Pancreas (tissue), 10 donors: ENCODE measurements around the gene CASS4. TPM values are rescaled to one million over a fixed set of nuclear protein-coding genes. Genes with fewer than 3 reads are reported as not detected.
"Not testable (repeated sequence)": the region's sequence is repeated elsewhere in the genome, so short reads cannot be mapped to it uniquely, and the experiment has no call there.

Source experiments
- ATAC-seq, 4 donors: fragments of 200-7000 bp; cut with Tn5 transposase; one replicate each; pipeline versions ENCODE4 v1.8.0 to v1.9.1; 2020; ENCODE audit warnings: mild to moderate bottlenecking in 4 of 4, moderate library complexity in 4 of 4
- DNase-seq, 6 donors: peaks; one replicate each; pipeline ENCODE4 v3.0.0-alpha.2; 2020
- FAIRE-seq: peaks from 2 replicates; lab custom pipeline; 2012; peaks lifted over from hg19 to GRCh38; lab: Jason Lieb, UNC
- H3K27ac ChIP-seq, 4 donors: fragments of 200-600 bp; sonication (generic); 1 replicate in 3 of 4; 2 replicates in 1 of 4; pipeline versions ENCODE4 v1.5.0 to v1.8.0; 2020
- H3K27me3 ChIP-seq, 4 donors: fragments of 200-600 bp; one replicate each; pipeline ENCODE4 v1.8.0; 2021
- H3K36me3 ChIP-seq, 3 donors: fragments of 200-600 bp; sonication (generic) in 1 of 3; one replicate each; pipeline versions ENCODE4 v1.5.0 to v1.8.0; 2020 to 2021
- H3K4me1 ChIP-seq, 3 donors: fragments of 200-600 bp; one replicate each; pipeline ENCODE4 v1.8.0; 2021
- H3K4me3 ChIP-seq, 4 donors: fragments of 200-600 bp; sonication (generic) in 2 of 4; one replicate each; pipeline versions ENCODE4 v1.5.0 to v1.8.0; 2020 to 2021
- H3K9me3 ChIP-seq, 4 donors: fragments of 200-600 bp; one replicate each; pipeline ENCODE4 v1.8.0; 2021
- WGBS, 2 donors: extraction: QIAGEN DNeasy Blood & Tissue Kit; methylation state at CpG; one replicate each; pipeline ENCODE4 v1.1.7; 2013; 5-methylcytosine and 5-hydroxymethylcytosine counted together
- intact Hi-C, 3 donors: fragments of 100-400 bp; cut with DNase I; formaldehyde crosslinking; loops; one replicate each; pipeline versions ENCODE4 v1.11.1 to v1.14.2; 2022
- polyA plus RNA-seq, 2 donors: library from polyadenylated mRNA; stranded (reverse); fragments of 200-250 nt; gene quantifications; one replicate each; pipeline ENCODE4 v1.2.3, GENCODE V29; 2013
- total RNA-seq, 6 donors: library from RNA; stranded (reverse); fragmentation: NEBNext Ultra II Directional in 4 of 6; extraction: Animal tissue kit (Norgen Biotek cat#: 25700) in 4 of 6; gene quantifications; one replicate each; pipeline versions ENCODE4 v1.2.1 to v1.2.4, GENCODE V29; 2021 to 2023
- TF ChIP-seq, protein P1 (sequence below), 4 donors: fragments of 200-600 bp; sonication (generic) in 3 of 4; IDR thresholded peaks; one replicate each; pipeline versions ENCODE4 v1.5.0 to v1.8.0; 2021; ENCODE audit warnings: antibody characterized with exemption in 4 of 4
- donor health status: healthy with polysubstance abuse.
- donor health status: DM: no; HTN: no; CAD: no; lungs with moderate emphysema.
- donor health status: DM: no; HTN: no; CAD: no.
- donor health status: control.
- donor health status: control.
- donor health status: Bipolar disorder and iron deficiency.
- donor health status: DM: yes; HTN: yes; CAD: no.
- donor health status: DM: no; HTN: no; CAD: no.
- donor health status: DM: no; HTN: no; CAD: no.
- donor health status: DM: yes; HTN: yes; CAD: no.

The CASS4 gene
- total and polyA plus RNA-seq, 8 donors: 0.04 to 1.6 (median 0.22) TPM

DNA sequence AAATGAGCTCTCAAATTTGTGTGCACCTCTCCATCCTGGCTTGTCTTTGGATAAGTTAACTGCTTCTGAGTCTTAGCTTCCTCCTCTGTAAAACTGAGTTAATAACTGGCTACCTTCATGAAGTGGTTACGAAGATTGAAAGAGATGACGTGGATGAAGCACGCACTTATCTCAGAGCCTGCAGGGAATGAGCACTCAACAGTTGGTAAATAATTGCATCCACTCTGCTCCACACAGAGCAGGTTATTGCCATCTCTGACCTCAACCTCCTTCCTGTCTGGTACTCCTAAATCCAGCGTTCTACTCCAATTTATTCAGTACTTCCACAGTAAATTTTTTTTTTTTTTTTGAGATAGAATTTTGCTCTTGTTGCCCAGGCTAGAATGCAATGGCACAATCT lies 26.9 kb upstream of the CASS4 start:
- DNase-seq: no peak
- H3K4me1 ChIP-seq: peaks cover 0 to 4% (median 0%) of the 10 kb centered on the region in 3 donors
- intact Hi-C loops: no loop called here
- no peak overlapping the region for H3K27ac ChIP-seq
- no peak overlapping the region for H3K4me3 ChIP-seq
- H3K9me3 ChIP-seq: no peaks in the 10 kb centered on the region
- no peak for ATAC-seq
- no peaks in the 10 kb centered on the region for H3K27me3 ChIP-seq
- TF ChIP-seq, protein P1, sequence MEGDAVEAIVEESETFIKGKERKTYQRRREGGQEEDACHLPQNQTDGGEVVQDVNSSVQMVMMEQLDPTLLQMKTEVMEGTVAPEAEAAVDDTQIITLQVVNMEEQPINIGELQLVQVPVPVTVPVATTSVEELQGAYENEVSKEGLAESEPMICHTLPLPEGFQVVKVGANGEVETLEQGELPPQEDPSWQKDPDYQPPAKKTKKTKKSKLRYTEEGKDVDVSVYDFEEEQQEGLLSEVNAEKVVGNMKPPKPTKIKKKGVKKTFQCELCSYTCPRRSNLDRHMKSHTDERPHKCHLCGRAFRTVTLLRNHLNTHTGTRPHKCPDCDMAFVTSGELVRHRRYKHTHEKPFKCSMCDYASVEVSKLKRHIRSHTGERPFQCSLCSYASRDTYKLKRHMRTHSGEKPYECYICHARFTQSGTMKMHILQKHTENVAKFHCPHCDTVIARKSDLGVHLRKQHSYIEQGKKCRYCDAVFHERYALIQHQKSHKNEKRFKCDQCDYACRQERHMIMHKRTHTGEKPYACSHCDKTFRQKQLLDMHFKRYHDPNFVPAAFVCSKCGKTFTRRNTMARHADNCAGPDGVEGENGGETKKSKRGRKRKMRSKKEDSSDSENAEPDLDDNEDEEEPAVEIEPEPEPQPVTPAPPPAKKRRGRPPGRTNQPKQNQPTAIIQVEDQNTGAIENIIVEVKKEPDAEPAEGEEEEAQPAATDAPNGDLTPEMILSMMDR (IDR thresholded peaks at IDR 0.05): no peak
- no peak for FAIRE-seq
- no peaks in the 10 kb centered on the region for H3K36me3 ChIP-seq
- WGBS, 2 donors: 93 to 96% methylated on average over 4 of the region's 4 CpGs

DNA sequence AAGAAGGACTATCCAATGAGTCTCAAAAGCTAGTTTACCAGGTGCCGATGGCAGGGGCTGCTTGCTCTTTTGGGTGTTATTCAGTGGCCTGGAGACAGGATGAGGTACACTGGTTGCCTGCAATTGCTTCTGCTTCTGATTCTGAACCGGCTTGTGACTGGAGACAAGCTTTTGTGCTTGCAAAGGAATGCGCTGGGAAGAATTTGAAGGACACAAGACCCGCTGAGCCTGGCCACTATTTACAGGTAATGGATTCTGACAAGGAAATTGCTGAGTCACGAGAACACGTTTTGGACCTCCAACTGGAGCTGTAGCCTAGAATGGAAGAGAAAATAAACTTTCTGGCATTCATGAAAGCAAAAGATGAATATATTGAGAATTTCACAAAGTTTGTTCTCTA lies 25.8 kb upstream of the CASS4 start:
- peaks cover 0 to 4% (median 3%) of the 10 kb centered on the region in 3 donors for H3K4me1 ChIP-seq
- no peaks in the 10 kb centered on the region for H3K36me3 ChIP-seq
- H3K4me3 ChIP-seq: no peak overlapping the region
- H3K9me3 ChIP-seq: no peaks in the 10 kb centered on the region
- TF ChIP-seq, protein P1 (IDR thresholded peaks at IDR 0.05): no peak
- no peak for DNase-seq
- no peaks in the 10 kb centered on the region for H3K27me3 ChIP-seq
- ATAC-seq: no peak
- H3K27ac ChIP-seq: no peak overlapping the region
- 71 to 77% methylated on average over 6 of the region's 6 CpGs for WGBS, 2 donors
- no peak for FAIRE-seq
- intact Hi-C loops: no loop called here

DNA sequence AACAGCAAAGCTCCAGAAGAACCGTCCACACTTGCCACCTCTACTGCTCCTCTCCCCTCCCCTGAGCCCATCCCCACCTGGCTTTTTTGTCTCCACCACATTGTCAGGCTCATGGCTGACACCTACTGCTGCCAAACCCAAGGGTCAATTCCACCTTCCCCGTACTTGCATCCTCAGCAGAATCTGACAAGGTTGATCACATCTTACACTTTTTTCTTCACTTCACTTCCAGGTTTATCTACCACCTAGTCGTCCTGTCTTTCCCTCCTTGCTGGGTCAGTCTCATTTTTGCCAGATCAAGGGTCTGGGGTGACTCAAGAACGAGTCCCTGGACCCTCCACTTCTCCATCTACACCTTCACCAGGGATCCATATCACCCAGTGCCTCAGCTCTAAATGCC lies 23.2 kb upstream of the CASS4 start:
- no peaks in the 10 kb centered on the region for H3K36me3 ChIP-seq
- H3K4me3 ChIP-seq: no peak overlapping the region
- H3K4me1 ChIP-seq: peaks cover 5 to 10% (median 9%) of the 10 kb centered on the region in 3 donors
- no peak overlapping the region for H3K27ac ChIP-seq
- DNase-seq (no peak), ATAC-seq (no peak), FAIRE-seq (no peak)
- intact Hi-C loops: no loop called here
- TF ChIP-seq, protein P1 (IDR thresholded peaks at IDR 0.05): no peak
- no peaks in the 10 kb centered on the region for H3K27me3 ChIP-seq
- 85 to 88% methylated on average over 4 of the region's 4 CpGs for WGBS, 2 donors
- H3K9me3 ChIP-seq: no peaks in the 10 kb centered on the region

DNA sequence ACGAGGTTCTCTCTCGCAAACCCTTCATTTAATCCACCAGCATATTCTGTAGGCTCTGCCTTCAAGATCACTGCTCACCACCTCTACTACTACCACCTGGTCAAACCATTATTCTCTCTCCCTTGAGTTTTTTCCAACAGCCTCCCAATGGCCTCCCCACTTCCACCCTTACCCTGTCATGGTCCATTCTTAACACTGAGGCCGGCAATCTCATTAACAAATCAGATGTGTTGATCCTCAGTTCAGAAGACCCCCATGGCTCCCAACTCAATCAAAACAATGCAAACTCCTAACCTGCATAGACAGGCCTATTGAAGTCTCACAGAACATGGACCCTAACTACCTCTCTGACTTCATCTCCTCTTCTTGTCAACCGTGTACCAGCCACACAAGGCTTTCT lies 22.3 kb upstream of the CASS4 start:
- WGBS, 2 donors: 92 to 93% methylated on average over 4 of the region's 4 CpGs
- H3K27me3 ChIP-seq: no peaks in the 10 kb centered on the region
- no peaks in the 10 kb centered on the region for H3K9me3 ChIP-seq
- FAIRE-seq (no peak), DNase-seq (no peak), ATAC-seq (no peak)
- no peak overlapping the region for H3K27ac ChIP-seq
- H3K4me1 ChIP-seq: peaks cover 12 to 18% (median 16%) of the 10 kb centered on the region in 3 donors
- H3K4me3 ChIP-seq: no peak overlapping the region
- intact Hi-C loops: no loop called here
- no peaks in the 10 kb centered on the region for H3K36me3 ChIP-seq
- TF ChIP-seq, protein P1 (IDR thresholded peaks at IDR 0.05): no peak

DNA sequence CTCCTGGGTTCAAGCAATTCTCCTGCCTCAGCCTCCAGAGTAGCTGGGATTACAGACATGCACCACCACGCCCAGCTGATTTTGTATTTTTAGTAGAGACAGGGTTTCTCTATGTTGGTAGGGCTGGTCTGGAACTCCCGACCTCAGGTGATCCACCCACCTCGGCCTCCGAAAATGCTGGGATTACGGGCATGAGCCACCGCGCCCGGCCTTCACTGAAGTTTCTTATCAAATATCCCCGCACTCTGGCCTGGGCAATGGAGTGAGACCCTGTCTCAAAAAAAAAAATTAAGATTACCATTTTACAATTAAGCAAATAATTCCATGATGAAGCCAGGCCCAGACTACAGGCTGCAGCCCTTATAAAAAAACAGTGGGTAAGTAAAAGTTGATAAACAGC lies 21.7 kb upstream of the CASS4 start:
- H3K27ac ChIP-seq, H3K27me3 ChIP-seq, FAIRE-seq, DNase-seq, H3K9me3 ChIP-seq, ATAC-seq, H3K4me3 ChIP-seq, intact Hi-C loops, H3K36me3 ChIP-seq: not testable (repeated sequence)
- 93 to 95% methylated on average over 9 of the region's 9 CpGs for WGBS, 2 donors
- H3K4me1 ChIP-seq: peaks cover 12 to 18% (median 16%) of the 10 kb centered on the region in 3 donors
